Neural progenitor cell (in vitro differentiated cells): ENCODE data around the gene CERS1. TPM values are rescaled to one million over a fixed set of nuclear protein-coding genes. Genes with fewer than 3 reads are reported as not detected.

Experiments
- DNase-seq: peaks from one replicate; pipeline ENCODE4 v3.0.0-alpha.2; 2016; ENCODE audit warnings: low spot score
- H2AFZ ChIP-seq: fragments of 200-600 bp; sonication (generic); replicated peaks from 2 replicates; pipeline ENCODE4 v1.6.1; 2016; ENCODE audit warnings: antibody characterized with exemption
- H3F3A ChIP-seq: fragments of 200-600 bp; sonication (generic); 2 replicates; pipeline ENCODE4 v1.6.1; 2016; ENCODE audit warnings: antibody characterized with exemption, low read depth
- H3K27ac ChIP-seq: fragments of 200-600 bp; sonication (generic); 2 replicates; pipeline ENCODE4 v1.5.1; 2016; ENCODE audit warnings: mild to moderate bottlenecking
- H3K27me3 ChIP-seq: fragments of 200-600 bp; sonication (generic); 2 replicates; pipeline ENCODE4 v1.6.1; 2016; ENCODE audit warnings: mild to moderate bottlenecking, moderate library complexity
- H3K36me3 ChIP-seq: fragments of 200-600 bp; sonication (generic); 2 replicates; pipeline ENCODE4 v1.5.1; 2016
- H3K4me1 ChIP-seq: fragments of 200-600 bp; sonication (generic); 2 replicates; pipeline ENCODE4 v1.6.1; 2016; ENCODE audit warnings: mixed run types
- H3K4me2 ChIP-seq: fragments of 200-600 bp; sonication (generic); 2 replicates; pipeline ENCODE4 v1.6.1; 2016
- H3K4me3 ChIP-seq: fragments of 200-600 bp; sonication (generic); 2 replicates; pipeline ENCODE4 v1.5.1; 2016
- H3K79me2 ChIP-seq: fragments of 200-600 bp; sonication (generic); 2 replicates; pipeline ENCODE4 v1.6.1; 2016; ENCODE audit warnings: low read depth
- H3K9ac ChIP-seq: fragments of 200-600 bp; sonication (generic); 2 replicates; pipeline ENCODE4 v1.6.1; 2016
- H3K9me3 ChIP-seq: fragments of 200-600 bp; sonication (generic); 2 replicates; pipeline ENCODE4 v1.5.1; 2016; ENCODE audit warnings: low read depth
- H4K20me1 ChIP-seq: fragments of 200-600 bp; sonication (generic); 2 replicates; pipeline ENCODE4 v1.6.1; 2016; ENCODE audit warnings: low read depth
- H3K27ac Mint-ChIP-seq: 3 replicates; pipeline ENCODE4 v1.8.0; 2021; ENCODE audit warnings: mixed read lengths
- H3K27me3 Mint-ChIP-seq: 2 replicates; pipeline ENCODE4 v1.8.0; 2022; ENCODE audit warnings: low read depth, mild to moderate bottlenecking, inconsistent platforms, moderate library complexity, mixed read lengths; ENCODE audit not compliant: insufficient read depth
- H3K36me3 Mint-ChIP-seq: 3 replicates; pipeline ENCODE4 v1.8.0; 2021; ENCODE audit warnings: mixed read lengths
- H3K4me1 Mint-ChIP-seq: 3 replicates; pipeline ENCODE4 v1.8.0; 2021; ENCODE audit warnings: mixed read lengths
- H3K4me3 Mint-ChIP-seq: 3 replicates; pipeline ENCODE4 v1.8.0; 2021; ENCODE audit warnings: mild to moderate bottlenecking, moderate library complexity, mixed read lengths
- H3K9me3 Mint-ChIP-seq: 3 replicates; pipeline ENCODE4 v1.8.0; 2020; ENCODE audit warnings: mixed read lengths
- EZH2 ChIP-seq: fragments of 200-600 bp; sonication (generic); IDR thresholded peaks from 2 replicates; pipeline ENCODE4 v1.6.1; 2017; ENCODE audit warnings: antibody characterized with exemption, mild to moderate bottlenecking, moderate library complexity
- EZH2phosphoT487 ChIP-seq: fragments of 200-600 bp; sonication (generic); IDR thresholded peaks from 2 replicates; pipeline ENCODE4 v1.6.1; 2017; ENCODE audit warnings: antibody characterized with exemption
- total RNA-seq: library from RNA; depleted of rRNA; stranded (reverse); fragments of >200 nt; gene quantifications from 2 replicates; pipeline ENCODE4 v1.2.3, GENCODE V29; 2015; ENCODE audit warnings: low replicate concordance
- TF ChIP-seq, protein P1 (sequence below): fragments of 200-600 bp; sonication (generic); IDR thresholded peaks from 2 replicates; pipeline ENCODE4 v1.5.1; 2017; ENCODE audit warnings: antibody characterized with exemption, mild to moderate bottlenecking

CERS1 gene
- total RNA-seq, 1 donor from 2014 or later, result 1.9 TPM

DNA sequence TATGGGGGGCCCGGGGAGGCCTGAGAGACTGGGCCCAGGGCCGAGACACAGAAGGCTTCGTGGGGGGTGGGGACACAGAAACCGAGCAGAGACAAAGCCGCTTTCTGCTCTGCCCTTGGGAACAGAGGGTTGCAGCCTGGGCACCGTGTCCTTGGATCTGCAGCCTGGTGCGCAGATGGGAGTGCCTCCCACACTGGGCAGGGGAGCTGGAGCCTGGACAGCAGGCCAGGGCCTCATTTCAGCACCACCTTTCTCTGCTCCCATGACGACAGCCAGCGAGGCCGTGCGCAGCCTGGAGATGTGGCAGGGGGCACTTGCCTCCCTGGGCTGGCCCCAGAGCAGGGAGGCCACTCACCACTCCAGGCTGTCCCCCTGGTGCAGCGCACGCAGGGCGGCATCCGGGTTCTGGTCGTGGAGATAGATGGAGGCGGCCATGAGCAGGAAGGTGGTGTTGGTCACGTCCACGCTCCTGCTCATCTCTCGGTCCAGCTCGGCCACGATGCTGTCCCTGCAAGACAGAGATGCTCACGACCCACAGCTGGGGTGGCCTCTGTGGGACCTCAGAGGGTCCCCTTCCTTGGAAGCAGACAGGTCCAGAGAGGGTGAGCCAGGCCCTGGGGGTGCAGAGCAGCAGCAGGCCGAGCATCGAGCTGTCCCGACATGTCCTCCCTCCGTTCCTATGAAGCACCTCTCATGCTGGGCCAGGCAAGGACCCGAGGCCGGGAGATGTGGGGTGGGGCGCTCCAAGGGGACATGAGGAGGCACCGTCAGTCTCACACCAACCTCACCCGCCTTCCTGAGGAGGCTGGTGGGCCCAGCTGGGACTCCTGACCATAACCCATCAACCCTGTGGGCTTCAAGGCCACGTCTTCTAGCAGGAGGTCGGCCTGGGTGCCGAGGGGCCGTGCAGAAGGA lies 10.9 kb upstream of the CERS1 start:
- H3K9me3 ChIP-seq, result no peaks in the 10 kb centered on the region
- Mint-ChIP-seq H3K9me3 (no peaks in the 10 kb centered on the region), H3K27me3 (no peaks in the 10 kb centered on the region), H3K27ac (no peak overlapping the region), H3K4me1 (no peaks in the 10 kb centered on the region), H3K4me3 (no peak overlapping the region), H3K36me3 (peaks cover 7% of the 10 kb centered on the region)
- DNase-seq, result no peak
- H3K9ac ChIP-seq, result no peak overlapping the region
- no peak overlapping the region for H2AFZ ChIP-seq
- no peak overlapping the region for H3K4me2 ChIP-seq
- H3K79me2 ChIP-seq, result no peaks in the 10 kb centered on the region
- TF ChIP-seq EZH2 (no peak), EZH2phosphoT487 (no peak)
- TF ChIP-seq, protein P1, sequence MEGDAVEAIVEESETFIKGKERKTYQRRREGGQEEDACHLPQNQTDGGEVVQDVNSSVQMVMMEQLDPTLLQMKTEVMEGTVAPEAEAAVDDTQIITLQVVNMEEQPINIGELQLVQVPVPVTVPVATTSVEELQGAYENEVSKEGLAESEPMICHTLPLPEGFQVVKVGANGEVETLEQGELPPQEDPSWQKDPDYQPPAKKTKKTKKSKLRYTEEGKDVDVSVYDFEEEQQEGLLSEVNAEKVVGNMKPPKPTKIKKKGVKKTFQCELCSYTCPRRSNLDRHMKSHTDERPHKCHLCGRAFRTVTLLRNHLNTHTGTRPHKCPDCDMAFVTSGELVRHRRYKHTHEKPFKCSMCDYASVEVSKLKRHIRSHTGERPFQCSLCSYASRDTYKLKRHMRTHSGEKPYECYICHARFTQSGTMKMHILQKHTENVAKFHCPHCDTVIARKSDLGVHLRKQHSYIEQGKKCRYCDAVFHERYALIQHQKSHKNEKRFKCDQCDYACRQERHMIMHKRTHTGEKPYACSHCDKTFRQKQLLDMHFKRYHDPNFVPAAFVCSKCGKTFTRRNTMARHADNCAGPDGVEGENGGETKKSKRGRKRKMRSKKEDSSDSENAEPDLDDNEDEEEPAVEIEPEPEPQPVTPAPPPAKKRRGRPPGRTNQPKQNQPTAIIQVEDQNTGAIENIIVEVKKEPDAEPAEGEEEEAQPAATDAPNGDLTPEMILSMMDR, result no peak
- H3K4me3 ChIP-seq, result no peak overlapping the region
- no peaks in the 10 kb centered on the region for H3K27me3 ChIP-seq
- no peaks in the 10 kb centered on the region for H3K36me3 ChIP-seq
- no peak overlapping the region for H3K27ac ChIP-seq
- no peaks in the 10 kb centered on the region for H3K4me1 ChIP-seq
- no peaks in the 10 kb centered on the region for H3F3A ChIP-seq
- peaks cover 3% of the 10 kb centered on the region for H4K20me1 ChIP-seq

- Histone ChIP-seq H3F3A (no peaks in the 10 kb centered on the region), H3K4me3 (no peak overlapping the region), H3K4me1 (no peaks in the 10 kb centered on the region), H3K36me3 (no peaks in the 10 kb centered on the region), H3K4me2 (no peak overlapping the region), H2AFZ (no peak overlapping the region), H3K27ac (no peak overlapping the region), H3K79me2 (no peaks in the 10 kb centered on the region), H3K9me3 (no peaks in the 10 kb centered on the region), H3K9ac (no peak overlapping the region), H3K27me3 (no peaks in the 10 kb centered on the region), H4K20me1 (peaks cover 3% of the 10 kb centered on the region)
- Mint-ChIP-seq H3K4me1 (no peaks in the 10 kb centered on the region), H3K4me3 (peak overlapping the region; percentile 47), H3K9me3 (no peaks in the 10 kb centered on the region), H3K36me3 (peaks cover 10% of the 10 kb centered on the region), H3K27ac (no peak overlapping the region), H3K27me3 (peaks cover 3% of the 10 kb centered on the region)
- TF ChIP-seq EZH2phosphoT487, result no peak
- TF ChIP-seq, protein P1, result no peak
- no peak for TF ChIP-seq EZH2
- no peak for DNase-seq
Observed at GRCh38 chr19:18905513-18906236, 9.7 kb upstream of the CERS1 start.

DNA sequence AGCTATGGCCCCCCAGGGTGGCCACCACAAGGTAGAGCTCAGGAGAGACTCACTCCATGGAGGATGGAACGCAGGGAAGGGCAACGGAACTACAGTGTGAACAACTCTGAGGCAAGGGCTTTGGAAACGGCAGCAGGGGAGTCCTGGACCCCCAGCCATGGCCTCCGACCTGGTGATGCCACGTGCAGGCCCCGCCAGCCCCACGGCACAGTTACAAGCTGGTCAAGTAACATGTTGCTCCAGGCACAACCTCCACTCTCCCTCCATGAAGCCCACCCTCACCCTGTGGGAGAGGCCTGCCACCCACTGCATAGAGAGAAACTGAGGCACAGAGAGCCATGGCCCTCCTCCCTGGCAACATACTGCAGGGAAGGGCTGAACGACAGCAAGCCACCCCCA lies 9.1 kb upstream of the CERS1 start:
- H3K4me3 Mint-ChIP-seq, result peak overlapping the region; percentile 47
- Histone ChIP-seq H3K36me3 (no peaks in the 10 kb centered on the region), H3K79me2 (no peaks in the 10 kb centered on the region), H3K9ac (no peak overlapping the region), H4K20me1 (peaks cover 3% of the 10 kb centered on the region), H3K27me3 (no peaks in the 10 kb centered on the region), H3F3A (no peaks in the 10 kb centered on the region), H2AFZ (no peak overlapping the region), H3K4me2 (no peak overlapping the region), H3K4me3 (no peak overlapping the region), H3K27ac (no peak overlapping the region), H3K4me1 (no peaks in the 10 kb centered on the region), H3K9me3 (no peaks in the 10 kb centered on the region)
- TF ChIP-seq, protein P1, result no peak
- TF ChIP-seq EZH2 (no peak), EZH2phosphoT487 (no peak)
- H3K27me3 Mint-ChIP-seq, result peaks cover 3% of the 10 kb centered on the region
- no peak overlapping the region for H3K27ac Mint-ChIP-seq
- no peaks in the 10 kb centered on the region for H3K9me3 Mint-ChIP-seq
- DNase-seq, result no peak
- peaks cover 10% of the 10 kb centered on the region for H3K36me3 Mint-ChIP-seq
- H3K4me1 Mint-ChIP-seq, result no peaks in the 10 kb centered on the region
